Mesothelial cell of epicardium (in vitro differentiated cells): ENCODE results near the gene FXYD4. TPM values are rescaled to one million over a fixed set of nuclear protein-coding genes. Genes with fewer than 3 reads are reported as not detected.
"Not testable (repeated sequence)": the region's sequence is repeated elsewhere in the genome, so short reads cannot be mapped to it uniquely, and the experiment has no call there.

Experiments
- DNase-seq, 2 experiments: peaks; one replicate each; pipeline ENCODE4 v3.0.0; 2021; ENCODE audit warnings: low spot score in 2 of 2; ENCODE audit not compliant: unreplicated experiment in 2 of 2
- H3K27ac Mint-ChIP-seq: 2 replicates; pipeline ENCODE4 v1.8.0; 2021; ENCODE audit warnings: mixed read lengths
- H3K27me3 Mint-ChIP-seq: 2 replicates; pipeline ENCODE4 v1.8.0; 2021; ENCODE audit warnings: low read depth, mixed read lengths
- H3K36me3 Mint-ChIP-seq: 2 replicates; pipeline ENCODE4 v1.8.0; 2021; ENCODE audit warnings: mixed read lengths
- H3K4me1 Mint-ChIP-seq: 2 replicates; pipeline ENCODE4 v1.8.0; 2021; ENCODE audit warnings: mixed read lengths
- H3K4me3 Mint-ChIP-seq: 2 replicates; pipeline ENCODE4 v1.8.0; 2021; ENCODE audit warnings: mild to moderate bottlenecking, moderate library complexity, mixed read lengths
- H3K9me3 Mint-ChIP-seq: 2 replicates; pipeline ENCODE4 v1.8.0; 2021; ENCODE audit warnings: mixed read lengths
- total RNA-seq: library from RNA; stranded (reverse); gene quantifications from 3 replicates; pipeline ENCODE4 v1.2.1, GENCODE V29; 2021
- TF ChIP-seq, protein P1 (sequence below): fragments of 200-600 bp; sonication (generic); IDR thresholded peaks from one replicate; pipeline ENCODE4 v1.5.0; 2021; ENCODE audit warnings: antibody characterized with exemption; ENCODE audit not compliant: unreplicated experiment

The FXYD4 gene
- total RNA-seq, 1 donor from 2014 or later, result not detected

DNA sequence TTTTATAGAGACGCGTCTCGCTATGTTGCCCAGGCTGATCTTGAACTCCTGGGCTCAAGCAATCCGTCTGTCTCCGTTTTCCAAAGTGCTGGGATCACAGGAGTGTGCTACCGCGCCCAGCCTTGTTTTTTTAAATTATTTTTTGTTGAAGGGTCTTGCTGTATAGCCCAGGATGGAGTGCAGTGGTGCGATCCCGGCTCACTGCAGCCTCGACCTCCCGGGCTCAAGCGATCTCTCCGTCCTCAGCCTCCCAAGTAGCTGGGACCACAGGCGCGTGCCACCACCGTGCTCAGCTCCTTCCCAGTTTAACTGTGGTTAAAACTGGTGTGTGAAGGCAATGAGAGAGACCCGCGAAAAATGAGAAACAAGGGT lies 48.5 kb downstream of the FXYD4 start:
- Mint-ChIP-seq H3K4me3 (peak overlapping the region; percentile 53), H3K27me3 (no peaks in the 10 kb centered on the region), H3K36me3 (no peaks in the 10 kb centered on the region), H3K9me3 (no peaks in the 10 kb centered on the region), H3K27ac (peak overlapping the region; percentile 88), H3K4me1 (peaks cover 14% of the 10 kb centered on the region)
- TF ChIP-seq, protein P1, sequence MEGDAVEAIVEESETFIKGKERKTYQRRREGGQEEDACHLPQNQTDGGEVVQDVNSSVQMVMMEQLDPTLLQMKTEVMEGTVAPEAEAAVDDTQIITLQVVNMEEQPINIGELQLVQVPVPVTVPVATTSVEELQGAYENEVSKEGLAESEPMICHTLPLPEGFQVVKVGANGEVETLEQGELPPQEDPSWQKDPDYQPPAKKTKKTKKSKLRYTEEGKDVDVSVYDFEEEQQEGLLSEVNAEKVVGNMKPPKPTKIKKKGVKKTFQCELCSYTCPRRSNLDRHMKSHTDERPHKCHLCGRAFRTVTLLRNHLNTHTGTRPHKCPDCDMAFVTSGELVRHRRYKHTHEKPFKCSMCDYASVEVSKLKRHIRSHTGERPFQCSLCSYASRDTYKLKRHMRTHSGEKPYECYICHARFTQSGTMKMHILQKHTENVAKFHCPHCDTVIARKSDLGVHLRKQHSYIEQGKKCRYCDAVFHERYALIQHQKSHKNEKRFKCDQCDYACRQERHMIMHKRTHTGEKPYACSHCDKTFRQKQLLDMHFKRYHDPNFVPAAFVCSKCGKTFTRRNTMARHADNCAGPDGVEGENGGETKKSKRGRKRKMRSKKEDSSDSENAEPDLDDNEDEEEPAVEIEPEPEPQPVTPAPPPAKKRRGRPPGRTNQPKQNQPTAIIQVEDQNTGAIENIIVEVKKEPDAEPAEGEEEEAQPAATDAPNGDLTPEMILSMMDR, result no peak
- DNase-seq, result no peak

DNA sequence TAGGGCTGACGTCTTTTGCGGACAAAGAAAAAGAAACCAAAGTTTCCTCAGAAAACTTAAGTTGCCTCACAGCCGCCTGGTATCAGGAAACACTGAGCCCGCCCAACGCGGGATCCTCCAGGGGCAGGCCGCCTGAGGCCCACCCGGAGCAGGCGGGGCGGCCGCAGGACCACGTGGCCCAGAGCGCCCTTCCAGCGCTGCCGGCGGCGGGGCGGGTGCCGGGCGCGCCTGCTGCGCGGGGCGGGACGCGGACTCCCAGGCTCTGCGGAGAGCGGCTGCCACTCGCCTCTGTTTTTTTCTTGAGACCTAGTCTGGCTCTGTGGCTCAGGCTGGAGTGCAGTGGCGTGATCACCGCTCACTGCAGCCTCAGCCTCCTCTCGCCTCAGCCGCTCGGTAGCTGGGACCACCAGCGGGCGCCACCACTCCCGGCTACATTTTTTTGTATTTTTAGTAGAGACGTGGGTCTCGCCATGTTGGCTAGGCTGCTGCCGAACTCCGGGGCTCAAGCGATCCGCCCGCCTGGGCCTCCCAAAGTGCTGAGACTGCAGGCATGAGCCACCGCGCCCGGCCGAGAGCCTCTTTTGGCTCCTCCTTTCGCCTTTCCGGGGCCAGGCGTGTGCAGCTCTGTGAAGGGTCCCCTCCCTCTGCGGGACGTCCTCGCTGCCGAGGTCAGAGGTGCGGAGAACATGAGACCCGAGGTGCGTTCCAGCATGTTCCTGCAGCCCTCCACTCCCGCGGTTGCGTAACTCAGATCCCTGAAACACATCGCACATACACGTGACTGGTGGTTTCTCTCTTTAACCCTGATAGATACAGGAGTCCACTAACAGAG lies 49.1 kb downstream of the FXYD4 start:
- no peaks in the 10 kb centered on the region for H3K36me3 Mint-ChIP-seq
- TF ChIP-seq, protein P1, result no peak
- H3K4me1 Mint-ChIP-seq, result peaks cover 14% of the 10 kb centered on the region
- H3K27me3 Mint-ChIP-seq, result no peaks in the 10 kb centered on the region
- H3K27ac Mint-ChIP-seq, result peak overlapping the region; percentile 92
- peak; percentile 73 to 85 for DNase-seq
- H3K9me3 Mint-ChIP-seq, result no peaks in the 10 kb centered on the region
- peak overlapping the region; percentile 81 for H3K4me3 Mint-ChIP-seq

DNA sequence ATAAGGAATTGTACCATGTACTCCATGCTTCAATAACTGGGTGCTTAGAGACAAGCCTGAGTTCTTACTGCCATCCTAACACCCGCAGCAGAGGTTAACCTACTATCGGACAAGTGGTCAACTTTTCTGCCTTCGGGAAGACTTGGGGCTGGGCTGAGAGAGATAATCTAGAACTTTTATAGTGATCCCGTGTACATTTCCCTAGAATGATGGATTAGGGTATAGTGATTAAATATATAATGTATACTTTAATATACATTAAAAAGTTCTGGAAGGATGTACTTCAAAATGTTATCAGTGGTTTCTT lies 49.7 kb downstream of the FXYD4 start:
- Mint-ChIP-seq H3K9me3 (no peaks in the 10 kb centered on the region), H3K4me1 (peaks cover 14% of the 10 kb centered on the region), H3K36me3 (no peaks in the 10 kb centered on the region), H3K27me3 (no peaks in the 10 kb centered on the region), H3K27ac (peak overlapping the region; percentile 92), H3K4me3 (peak overlapping the region; percentile 81)
- TF ChIP-seq, protein P1, result no peak
- DNase-seq, result no peak

DNA sequence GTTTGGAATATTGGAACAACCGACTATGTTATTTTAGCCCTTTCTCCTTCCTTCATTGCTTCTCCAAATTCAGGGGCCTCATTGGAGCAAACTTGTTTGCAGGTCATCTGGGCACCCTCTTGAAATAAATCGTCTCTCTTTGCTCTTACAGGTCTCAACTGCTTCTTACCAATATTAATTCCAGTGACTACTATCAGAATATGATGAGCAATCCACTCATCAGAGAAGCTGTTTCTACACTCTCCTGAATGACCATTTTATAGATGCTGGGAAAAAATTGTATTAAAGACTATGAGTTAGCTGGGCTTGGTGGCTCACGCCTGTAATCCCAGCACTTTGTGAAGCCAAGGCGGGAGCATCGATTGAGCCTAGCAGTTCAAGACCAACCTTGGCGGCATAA lies 50.1 kb downstream of the FXYD4 start:
- Mint-ChIP-seq H3K27ac (peak overlapping the region; percentile 47), H3K27me3 (no peaks in the 10 kb centered on the region), H3K4me3 (no peak overlapping the region), H3K9me3 (no peaks in the 10 kb centered on the region), H3K36me3 (no peaks in the 10 kb centered on the region), H3K4me1 (peaks cover 14% of the 10 kb centered on the region)
- DNase-seq, result no peak
- TF ChIP-seq, protein P1, result no peak

DNA sequence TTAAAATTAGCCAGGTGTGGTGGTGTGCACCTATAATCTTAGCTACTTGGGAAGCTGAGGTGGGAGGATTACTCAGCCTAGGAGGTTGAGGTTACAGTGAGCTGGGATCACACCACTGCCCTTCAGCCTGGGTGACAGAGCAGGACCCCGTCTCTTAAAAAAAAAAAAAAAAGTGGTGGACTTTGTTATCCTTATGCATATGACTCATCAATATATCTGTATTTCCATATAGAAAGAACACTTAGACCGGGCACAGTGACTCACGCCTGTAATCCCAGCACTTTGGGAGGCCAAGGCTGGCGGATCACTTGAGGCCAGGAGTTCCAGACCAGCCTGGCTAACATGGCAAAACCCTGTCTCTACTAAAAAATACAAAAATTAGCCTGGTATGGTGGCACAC lies 50.5 kb downstream of the FXYD4 start:
- H3K27ac Mint-ChIP-seq, H3K4me3 Mint-ChIP-seq, H3K9me3 Mint-ChIP-seq, H3K36me3 Mint-ChIP-seq, DNase-seq, H3K27me3 Mint-ChIP-seq: not testable (repeated sequence)
- H3K4me1 Mint-ChIP-seq, result peaks cover 14% of the 10 kb centered on the region

DNA sequence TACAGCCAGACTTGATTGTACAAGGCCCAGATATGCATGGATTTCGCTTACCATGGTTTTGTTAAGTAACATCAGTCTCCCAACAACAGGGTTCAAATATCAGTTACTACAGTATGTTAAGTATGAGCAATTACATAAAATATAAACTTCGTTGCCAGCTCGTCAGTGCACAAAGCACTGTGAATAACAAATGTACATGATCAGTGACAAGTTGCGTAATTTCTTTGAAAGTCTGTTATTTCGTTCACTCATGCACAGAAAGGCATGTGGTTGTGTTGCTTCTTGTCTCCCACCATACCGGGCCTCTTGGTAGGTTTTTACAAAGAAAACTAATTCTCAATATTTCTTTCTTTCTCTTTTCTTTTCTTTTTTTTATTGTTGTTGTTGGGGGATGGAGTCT lies 53.0 kb downstream of the FXYD4 start:
- TF ChIP-seq, protein P1, result no peak
- Mint-ChIP-seq H3K9me3 (no peaks in the 10 kb centered on the region), H3K4me1 (peaks cover 12% of the 10 kb centered on the region), H3K27ac (no peak overlapping the region), H3K36me3 (no peaks in the 10 kb centered on the region), H3K4me3 (no peak overlapping the region), H3K27me3 (no peaks in the 10 kb centered on the region)
- no peak for DNase-seq

Other genes with a start within 250 kb of the FXYD4 start
- 14.3 to 15.4 TPM (median 14.8 TPM) in 3 replicates for gene CSGALNACT2, start 233.2 kb upstream of the FXYD4 start, total RNA-seq
- 1.5 to 1.6 TPM (median 1.5 TPM) in 3 replicates for gene RASGEF1A, start 104.6 kb upstream of the FXYD4 start, total RNA-seq
- gene HNRNPF, start 37.5 kb downstream of the FXYD4 start, total RNA-seq, result 163 to 169 TPM (median 165 TPM) in 3 replicates
- 2.7 to 3.4 TPM (median 2.8 TPM) in 3 replicates for gene ZNF487, start 65.5 kb downstream of the FXYD4 start, total RNA-seq
- 8.9 to 9.5 TPM (median 9.2 TPM) in 3 replicates for gene ZNF239, start 203.0 kb downstream of the FXYD4 start, total RNA-seq
- 6.1 to 7.3 TPM (median 6.7 TPM) in 3 replicates for gene ZNF485, start 234.8 kb downstream of the FXYD4 start, total RNA-seq